ENCODE data around the gene INPP5K. TPM values are rescaled to one million over a fixed set of nuclear protein-coding genes. Genes with fewer than 3 reads are reported as not detected.

INPP5K gene
- total RNA-seq, 1 experiment from 2014 or later: 29.4 TPM

GRCh38 chr17:1475321-1475854 is 41.0 kb downstream of the INPP5K start:
- TF ChIP-seq CTCF (conservative IDR thresholded peaks at IDR 0.05): no peak

More at GRCh38 chr17:1475321-1475854, 41.0 kb downstream of the INPP5K start:
- Mint-ChIP-seq H3K27ac (0 out of 7 replicates have a peak overlapping the region, but pooled peaks of 1 of the 3 experiments have one; percentile 55), H3K36me3 (ENCODE audit: insufficient read depth in 1 of 3, low read depth in 3 of 3) (peaks cover 0 to 62% (median 37%) of the 10 kb centered on the region in 3 experiments; a peak in 5 of 7 replicates), H3K4me1 (peaks cover 0 to 10% of the 10 kb centered on the region in 2 experiments; a peak in 2 of 4 replicates), H3K27me3 (ENCODE audit: low read depth) (no peaks in the 10 kb centered on the region), H3K4me3 (no peak overlapping the region), H3K9me3 (no peaks in the 10 kb centered on the region)
- no peak overlapping the region for H2AFZ ChIP-seq (ENCODE audit: low read length)
- no peak overlapping the region for H2BK12ac ChIP-seq (ENCODE audit: insufficient read length, low read depth, low read length)
- H4K20me1 ChIP-seq (ENCODE audit: control insufficient read depth, insufficient read depth, insufficient read length): no peaks in the 10 kb centered on the region
- no peak overlapping the region for H3K4ac ChIP-seq (ENCODE audit: low read depth, low read length)
- no peak overlapping the region for H2BK15ac ChIP-seq (ENCODE audit: low read depth, low read length)
- H2BK20ac ChIP-seq (ENCODE audit: low read depth, low read length, poor library complexity, severe bottlenecking): no peak overlapping the region
- no peak overlapping the region for H3T11ph ChIP-seq (ENCODE audit: low read length)
- no peak overlapping the region for H4K91ac ChIP-seq (ENCODE audit: insufficient read length, low read depth, low read length)
- H3K56ac ChIP-seq (ENCODE audit: insufficient read length, low read depth, low read length): no peak overlapping the region
- no peak overlapping the region for H3K23ac ChIP-seq (ENCODE audit: insufficient read length, low read depth, low read length)
- no peak overlapping the region; the same call in 1 of the 2 replicates for H3K14ac ChIP-seq (ENCODE audit: insufficient read depth, low read length)
- no CpG with 5 or more reads among the region's 15 CpGs for WGBS (ENCODE audit: extremely low coverage, insufficient read length, low lambda C conversion rate)
- no peak for DNase-seq
- no peak overlapping the region for H3K4me2 ChIP-seq (ENCODE audit: insufficient read depth, insufficient read length, low read length)
- no peak overlapping the region for H2AK5ac ChIP-seq (ENCODE audit: insufficient read length, low read length)
- H2BK120ac ChIP-seq (ENCODE audit: low read depth, low read length, poor library complexity, severe bottlenecking): no peak overlapping the region
- H3K79me2 ChIP-seq (ENCODE audit: insufficient read depth, low read length): no peaks in the 10 kb centered on the region
- no peaks in the 10 kb centered on the region for H3K4me1 ChIP-seq (ENCODE audit: insufficient read depth, low read length)
- no peak overlapping the region for H3K18ac ChIP-seq (ENCODE audit: insufficient read length, low read depth, low read length)
- H2BK5ac ChIP-seq (ENCODE audit: insufficient read length, low read length): no peak overlapping the region
- no peak overlapping the region for H4K8ac ChIP-seq (replicated peaks; ENCODE audit: insufficient read length, low read depth, low read length)
- H3K23me2 ChIP-seq (ENCODE audit: insufficient read length, low read depth, low read length, poor library complexity, severe bottlenecking): no peaks in the 10 kb centered on the region
- no peak overlapping the region for H3K9ac ChIP-seq (ENCODE audit: extremely low read depth, insufficient read length, low read length)
- no peaks in the 10 kb centered on the region for H3K9me3 ChIP-seq (ENCODE audit: control insufficient read depth, low read depth, low read length)
- H3K27ac ChIP-seq (ENCODE audit: insufficient read length, low read depth, low read length): no peak overlapping the region
- H3K79me1 ChIP-seq (ENCODE audit: insufficient read depth, low read depth, low read length, poor library complexity, severe bottlenecking): no peaks in the 10 kb centered on the region
- H3K27me3 ChIP-seq (ENCODE audit: insufficient read depth, low read length): no peaks in the 10 kb centered on the region
- H4K5ac ChIP-seq (ENCODE audit: insufficient read length, low read depth, low read length): no peak overlapping the region

Data from H9 (cell line).